ENCODE results near the gene CREBRF.

DNA sequence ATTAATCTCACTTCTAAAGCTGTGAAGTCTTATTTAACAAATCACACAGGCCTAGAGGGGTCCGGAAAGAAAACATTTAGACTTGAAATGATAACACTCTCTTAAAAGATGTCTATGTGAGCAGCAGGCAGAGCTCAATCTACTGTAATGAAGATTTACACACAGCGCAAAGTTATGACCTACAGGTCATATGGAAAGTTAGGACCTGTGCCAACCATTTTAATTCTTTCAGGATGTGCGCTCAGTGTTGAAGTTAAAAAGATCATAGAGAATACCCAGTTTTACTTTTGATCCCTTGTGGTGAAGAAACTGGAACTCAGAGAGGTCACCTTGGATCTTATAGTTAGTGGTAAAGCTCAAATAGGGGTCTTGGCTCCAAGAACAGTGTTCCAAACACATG, 3.1 kb upstream of the CREBRF start:
- no peak for TF ChIP-seq EZH2 (IDR thresholded peaks at IDR 0.05; ENCODE audit: borderline replicate concordance, low read length)
- TF ChIP-seq, protein P1, sequence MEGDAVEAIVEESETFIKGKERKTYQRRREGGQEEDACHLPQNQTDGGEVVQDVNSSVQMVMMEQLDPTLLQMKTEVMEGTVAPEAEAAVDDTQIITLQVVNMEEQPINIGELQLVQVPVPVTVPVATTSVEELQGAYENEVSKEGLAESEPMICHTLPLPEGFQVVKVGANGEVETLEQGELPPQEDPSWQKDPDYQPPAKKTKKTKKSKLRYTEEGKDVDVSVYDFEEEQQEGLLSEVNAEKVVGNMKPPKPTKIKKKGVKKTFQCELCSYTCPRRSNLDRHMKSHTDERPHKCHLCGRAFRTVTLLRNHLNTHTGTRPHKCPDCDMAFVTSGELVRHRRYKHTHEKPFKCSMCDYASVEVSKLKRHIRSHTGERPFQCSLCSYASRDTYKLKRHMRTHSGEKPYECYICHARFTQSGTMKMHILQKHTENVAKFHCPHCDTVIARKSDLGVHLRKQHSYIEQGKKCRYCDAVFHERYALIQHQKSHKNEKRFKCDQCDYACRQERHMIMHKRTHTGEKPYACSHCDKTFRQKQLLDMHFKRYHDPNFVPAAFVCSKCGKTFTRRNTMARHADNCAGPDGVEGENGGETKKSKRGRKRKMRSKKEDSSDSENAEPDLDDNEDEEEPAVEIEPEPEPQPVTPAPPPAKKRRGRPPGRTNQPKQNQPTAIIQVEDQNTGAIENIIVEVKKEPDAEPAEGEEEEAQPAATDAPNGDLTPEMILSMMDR (conservative IDR thresholded peaks at IDR 0.05 in 1 of 2, IDR thresholded peaks at IDR 0.05 in 1 of 2; ENCODE audit: extremely low read depth in 1 of 2, insufficient read depth in 1 of 2, low read depth in 1 of 2, low read length in 2 of 2), result no peak
